Skeletal muscle satellite cell (primary cell): ENCODE data around the gene TAGLN2.

Source experiments
- H3K27me3 ChIP-seq: 2 replicates; pipeline ENCODE4 v1.7.0; 2013; ENCODE audit warnings: low read length; ENCODE audit not compliant: control insufficient read depth, insufficient read depth
- H3K36me3 ChIP-seq: 2 replicates; pipeline ENCODE4 v1.7.0; 2013; ENCODE audit warnings: mild to moderate bottlenecking, control low read depth, low read length; ENCODE audit not compliant: insufficient read depth
- H3K4me1 ChIP-seq: 2 replicates; pipeline ENCODE4 v1.7.0; 2013; ENCODE audit warnings: low read length; ENCODE audit not compliant: control insufficient read depth, insufficient read depth
- H3K4me2 ChIP-seq: 2 replicates; pipeline ENCODE4 v1.7.0; 2013; ENCODE audit warnings: mild to moderate bottlenecking, low read length
- H3K4me3 ChIP-seq: 2 replicates; pipeline ENCODE4 v1.7.0; 2013; ENCODE audit warnings: low read length
- H3K9ac ChIP-seq: 2 replicates; pipeline ENCODE4 v1.7.0; 2013; ENCODE audit warnings: mild to moderate bottlenecking, low read depth, low read length, moderate library complexity
- H3K9me3 ChIP-seq: replicated peaks from 2 replicates; pipeline ENCODE4 v1.7.0; 2013; ENCODE audit warnings: mild to moderate bottlenecking, control low read depth, low read length

TAGLN2 gene

GRCh38 chr1:159960721-159961381 lies 35.5 kb upstream of the TAGLN2 start:
- Histone ChIP-seq H3K4me2 (peak overlapping the region; percentile 66), H3K9ac (no peak overlapping the region), H3K4me3 (peak overlapping the region; percentile 44), H3K9me3 (no peaks in the 10 kb centered on the region), H3K27me3 (no peaks in the 10 kb centered on the region), H3K4me1 (peaks cover 9% of the 10 kb centered on the region), H3K36me3 (no peaks in the 10 kb centered on the region)

DNA sequence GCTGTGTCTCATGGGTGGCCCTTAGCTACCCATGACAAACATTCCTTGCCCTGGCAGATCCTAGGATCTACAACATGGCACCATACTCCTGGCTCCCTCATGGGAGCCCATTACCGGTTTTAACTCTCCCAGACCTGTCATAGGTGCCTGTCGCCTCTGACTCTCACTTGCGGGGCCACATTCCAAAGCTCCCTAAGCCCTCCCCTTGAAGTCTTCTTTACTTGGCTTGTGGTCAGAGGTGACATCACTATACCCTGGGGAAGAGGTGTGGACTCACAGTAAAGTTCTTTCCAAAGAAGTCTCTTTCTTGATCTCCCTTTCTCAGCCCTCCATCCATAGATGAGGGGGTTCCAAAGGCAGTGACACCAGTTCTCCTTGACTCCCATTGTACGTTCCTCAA lies 34.1 kb upstream of the TAGLN2 start:
- no peaks in the 10 kb centered on the region for H3K36me3 ChIP-seq
- H3K9ac ChIP-seq: no peak overlapping the region
- H3K9me3 ChIP-seq: no peaks in the 10 kb centered on the region
- H3K4me2 ChIP-seq: no peak overlapping the region
- H3K27me3 ChIP-seq: no peaks in the 10 kb centered on the region
- peaks cover 9% of the 10 kb centered on the region for H3K4me1 ChIP-seq
- no peak overlapping the region for H3K4me3 ChIP-seq

GRCh38 chr1:159958719-159959380 lies 33.5 kb upstream of the TAGLN2 start:
- Histone ChIP-seq H3K4me2 (no peak overlapping the region), H3K9ac (no peak overlapping the region), H3K27me3 (no peaks in the 10 kb centered on the region), H3K9me3 (no peaks in the 10 kb centered on the region), H3K4me3 (no peak overlapping the region), H3K4me1 (peaks cover 10% of the 10 kb centered on the region), H3K36me3 (no peaks in the 10 kb centered on the region)

DNA sequence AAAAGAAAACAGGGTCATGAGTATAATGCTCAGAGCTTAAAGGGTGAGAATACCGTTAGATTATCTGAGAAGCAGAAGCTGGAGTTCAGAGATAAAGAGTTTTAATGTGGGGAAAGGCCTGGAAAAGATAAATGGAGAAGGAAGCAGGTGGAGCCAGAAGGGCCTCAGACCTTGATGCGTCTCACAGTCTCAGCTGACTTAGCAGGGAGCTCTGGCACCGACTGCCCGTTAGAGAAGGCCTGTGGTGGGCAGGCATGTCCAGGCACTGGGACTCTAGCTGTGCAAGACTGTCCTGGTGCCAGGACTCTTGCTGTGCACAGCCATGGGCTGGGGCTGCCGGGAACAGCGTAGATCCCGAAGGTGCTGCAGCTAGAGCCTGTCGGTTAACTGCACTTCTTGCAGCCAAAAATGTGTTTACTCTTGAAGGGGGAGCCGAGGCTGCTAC lies 32.5 kb upstream of the TAGLN2 start:
- Histone ChIP-seq H3K9me3 (no peaks in the 10 kb centered on the region), H3K4me2 (no peak overlapping the region), H3K9ac (no peak overlapping the region), H3K36me3 (no peaks in the 10 kb centered on the region), H3K4me3 (no peak overlapping the region), H3K4me1 (peaks cover 13% of the 10 kb centered on the region), H3K27me3 (peaks cover 9% of the 10 kb centered on the region)

- Histone ChIP-seq H3K36me3 (no peaks in the 10 kb centered on the region), H3K4me2 (no peak overlapping the region), H3K4me1 (peaks cover 6% of the 10 kb centered on the region), H3K4me3 (no peak overlapping the region), H3K9me3 (no peaks in the 10 kb centered on the region), H3K9ac (no peak overlapping the region), H3K27me3 (peaks cover 28% of the 10 kb centered on the region)
Measured at GRCh38 chr1:159955456-159955855, 30.1 kb upstream of the TAGLN2 start.

GRCh38 chr1:159953536-159954515 lies 28.5 kb upstream of the TAGLN2 start, which contains the start of gene SLAMF9:
SLAMF9 (minus strand) TSS chr1:159954237; CDS start chr1:159954137, 100 bp downstream.
- H3K27me3 ChIP-seq: peaks cover 34% of the 10 kb centered on the region
- H3K9ac ChIP-seq: no peak within 1 kb of the TSS
- no peaks in the 10 kb centered on the region for H3K36me3 ChIP-seq
- peaks cover 4% of the 10 kb centered on the region for H3K4me1 ChIP-seq
- no peak within 1 kb of the TSS for H3K4me3 ChIP-seq
- H3K9me3 ChIP-seq: no peaks in the 10 kb centered on the region
- no peak within 1 kb of the TSS for H3K4me2 ChIP-seq

GRCh38 chr1:159952932-159953331 lies 27.6 kb upstream of the TAGLN2 start:
- H3K4me2 ChIP-seq: no peak overlapping the region
- no peaks in the 10 kb centered on the region for H3K9me3 ChIP-seq
- H3K36me3 ChIP-seq: no peaks in the 10 kb centered on the region
- H3K27me3 ChIP-seq: peaks cover 34% of the 10 kb centered on the region
- H3K9ac ChIP-seq: no peak overlapping the region
- H3K4me1 ChIP-seq: peaks cover 4% of the 10 kb centered on the region
- H3K4me3 ChIP-seq: no peak overlapping the region

DNA sequence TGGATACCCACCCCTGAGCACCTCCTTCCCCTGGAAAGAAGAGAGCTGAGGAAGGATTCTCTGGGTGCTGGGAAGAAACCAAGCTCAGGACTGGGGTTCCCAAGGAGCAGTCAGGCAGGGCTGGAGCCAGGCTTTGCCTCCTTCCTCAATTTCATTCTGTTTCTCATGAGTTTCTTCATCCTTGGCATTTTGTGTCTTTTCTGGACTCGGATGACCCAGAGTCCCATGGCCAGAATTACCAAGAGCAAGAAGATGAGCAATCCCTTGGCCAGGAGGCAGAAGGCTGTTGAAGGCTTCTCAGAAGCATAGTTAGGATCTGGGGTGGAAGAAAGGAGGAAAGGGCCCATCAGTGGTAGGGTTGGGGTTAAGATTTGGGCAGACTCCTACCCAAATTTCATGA lies 26.2 kb upstream of the TAGLN2 start:
- no peak overlapping the region for H3K4me2 ChIP-seq
- peaks cover 4% of the 10 kb centered on the region for H3K4me1 ChIP-seq
- no peak overlapping the region for H3K9ac ChIP-seq
- no peak overlapping the region for H3K4me3 ChIP-seq
- no peaks in the 10 kb centered on the region for H3K36me3 ChIP-seq
- H3K27me3 ChIP-seq: peaks cover 38% of the 10 kb centered on the region
- no peaks in the 10 kb centered on the region for H3K9me3 ChIP-seq

DNA sequence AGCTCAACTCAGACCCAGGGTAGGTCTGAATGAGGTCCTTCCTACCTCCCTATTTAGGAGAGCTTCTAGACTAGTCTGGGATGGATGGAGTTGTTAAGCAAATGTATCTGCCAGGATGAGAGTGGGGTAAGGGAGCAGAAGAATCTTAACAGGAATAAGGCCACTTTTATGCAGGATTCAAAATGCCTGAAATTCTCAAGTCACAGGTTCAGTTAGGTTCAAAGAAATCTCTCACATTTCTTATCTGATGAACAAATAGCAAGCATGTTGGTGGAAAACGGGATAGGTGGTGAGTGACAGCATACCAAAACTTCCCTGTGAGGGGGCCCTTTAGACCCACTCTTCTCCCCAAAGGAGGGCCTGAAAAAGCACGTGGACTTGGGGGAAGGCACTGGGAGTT lies 25.7 kb upstream of the TAGLN2 start:
- H3K36me3 ChIP-seq: no peaks in the 10 kb centered on the region
- H3K27me3 ChIP-seq: peaks cover 43% of the 10 kb centered on the region

GRCh38 chr1:159949981-159950381 lies 24.7 kb upstream of the TAGLN2 start:
- Histone ChIP-seq H3K36me3 (no peaks in the 10 kb centered on the region), H3K4me1 (peaks cover 12% of the 10 kb centered on the region), H3K9me3 (no peaks in the 10 kb centered on the region), H3K4me2 (no peak overlapping the region), H3K9ac (no peak overlapping the region), H3K27me3 (peaks cover 54% of the 10 kb centered on the region), H3K4me3 (no peak overlapping the region)

More for the DNA sequence above, 25.7 kb upstream of the TAGLN2 start:
- Histone ChIP-seq H3K9me3 (no peaks in the 10 kb centered on the region), H3K4me2 (no peak overlapping the region), H3K9ac (no peak overlapping the region), H3K4me1 (peaks cover 4% of the 10 kb centered on the region), H3K4me3 (no peak overlapping the region)

DNA sequence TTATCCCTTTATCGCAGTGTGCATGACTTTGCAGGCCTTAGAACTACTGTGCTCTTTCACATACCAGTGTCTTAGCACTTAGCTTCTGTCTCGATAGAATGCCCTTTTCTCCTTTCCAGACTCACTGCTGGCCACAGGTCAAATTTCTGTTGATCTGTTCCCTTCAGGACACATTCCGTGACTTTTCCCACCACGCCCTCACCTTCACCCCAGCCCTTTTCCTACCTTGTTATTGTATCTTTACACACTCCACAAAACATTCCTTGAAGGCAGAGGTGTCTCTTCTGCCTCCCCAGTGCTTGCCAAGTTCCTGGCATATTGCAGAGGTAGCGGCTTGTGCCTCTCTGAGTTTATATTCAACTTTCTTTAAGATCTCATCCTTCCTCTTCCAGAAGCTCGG lies 23.8 kb upstream of the TAGLN2 start:
- no peak overlapping the region for H3K9ac ChIP-seq
- no peaks in the 10 kb centered on the region for H3K36me3 ChIP-seq
- peaks cover 12% of the 10 kb centered on the region for H3K4me1 ChIP-seq
- H3K9me3 ChIP-seq: no peaks in the 10 kb centered on the region
- H3K27me3 ChIP-seq: peaks cover 62% of the 10 kb centered on the region
- no peak overlapping the region for H3K4me2 ChIP-seq
- no peak overlapping the region for H3K4me3 ChIP-seq
